ENCODE data around the gene SMPDL3A.
A peak's percentile ranks its signal among the peaks of the same experiment; 100 is the strongest.
"Not testable (repeated sequence)": the region's sequence is repeated elsewhere in the genome, so short reads cannot be mapped to it uniquely, and the experiment has no call there.

SMPDL3A gene

GRCh38 chr6:122789182-122790027 is at the start of gene SMPDL3A:
TSS of gene SMPDL3A (plus strand) at chr6:122789258. CDS start at chr6:122789347, 89 bp downstream.
- peak; percentile 77 for DNase-seq (ENCODE audit: low spot score)

- no peak for DNase-seq (ENCODE audit: low spot score)
Observed at GRCh38 chr6:122740091-122740490, 49.0 kb upstream of the SMPDL3A start.

GRCh38 chr6:122740936-122741335 is 48.1 kb upstream of the SMPDL3A start:
- no peak for DNase-seq (ENCODE audit: low spot score)

GRCh38 chr6:122744247-122744646 is 44.8 kb upstream of the SMPDL3A start:
- not testable (repeated sequence) for DNase-seq (ENCODE audit: low spot score)

GRCh38 chr6:122744856-122745255 is 44.2 kb upstream of the SMPDL3A start:
- not testable (repeated sequence) for DNase-seq (ENCODE audit: low spot score)

GRCh38 chr6:122746688-122747087 is 42.4 kb upstream of the SMPDL3A start:
- DNase-seq (ENCODE audit: low spot score) = no peak

GRCh38 chr6:122747573-122747972 is 41.5 kb upstream of the SMPDL3A start:
- no peak for DNase-seq (ENCODE audit: low spot score)

- not testable (repeated sequence) for DNase-seq (ENCODE audit: low spot score)
Observed at GRCh38 chr6:122748945-122749344, 40.1 kb upstream of the SMPDL3A start.

GRCh38 chr6:122749451-122750050 is 39.5 kb upstream of the SMPDL3A start:
- DNase-seq (ENCODE audit: low spot score) = peak; percentile 32

- DNase-seq (ENCODE audit: low spot score) = no peak
Observed at GRCh38 chr6:122751326-122751725, 37.7 kb upstream of the SMPDL3A start.

GRCh38 chr6:122752459-122752858 is 36.6 kb upstream of the SMPDL3A start:
- no peak for DNase-seq (ENCODE audit: low spot score)

- DNase-seq (ENCODE audit: low spot score) = no peak
Observed at GRCh38 chr6:122753000-122753687, 35.9 kb upstream of the SMPDL3A start.

GRCh38 chr6:122753688-122754056 is 35.4 kb upstream of the SMPDL3A start:
- no peak for DNase-seq (ENCODE audit: low spot score)

- no peak for DNase-seq (ENCODE audit: low spot score)
Observed at GRCh38 chr6:122754191-122754731, 34.8 kb upstream of the SMPDL3A start.

- DNase-seq (ENCODE audit: low spot score) = no peak
Observed at GRCh38 chr6:122755901-122756300, 33.2 kb upstream of the SMPDL3A start.

GRCh38 chr6:122758927-122759334 is 30.1 kb upstream of the SMPDL3A start:
- no peak for DNase-seq (ENCODE audit: low spot score)

- no peak for DNase-seq (ENCODE audit: low spot score)
Observed at GRCh38 chr6:122760330-122760729, 28.7 kb upstream of the SMPDL3A start.

GRCh38 chr6:122766256-122766655 is 22.8 kb upstream of the SMPDL3A start:
- no peak for DNase-seq (ENCODE audit: low spot score)

GRCh38 chr6:122770835-122771601 is 18.0 kb upstream of the SMPDL3A start:
- no peak for DNase-seq (ENCODE audit: low spot score)

- no peak for DNase-seq (ENCODE audit: low spot score)
Observed at GRCh38 chr6:122772724-122773415, 16.2 kb upstream of the SMPDL3A start.

GRCh38 chr6:122775975-122776374 is 13.1 kb upstream of the SMPDL3A start:
- no peak for DNase-seq (ENCODE audit: low spot score)
